ENCODE results near the gene ATP7B. TPM values are rescaled to one million over a fixed set of nuclear protein-coding genes. Genes with fewer than 3 reads are reported as not detected.

Gene ATP7B
- total and polyA plus RNA-seq, 4 donors: 0.75 to 9.8 (median 6.4) TPM

GRCh38 chr13:51961493-51962403 is 49.5 kb downstream of the ATP7B start:
- intact Hi-C loops (cut with DNase I): no loop called here
- Histone ChIP-seq H3K27ac (ENCODE audit: low read depth in 1 of 2, low read length in 2 of 2) (no peak overlapping the region), H3K36me3 (ENCODE audit: control insufficient read depth in 1 of 2, insufficient read depth in 2 of 2, low read length in 1 of 2) (no peaks in the 10 kb centered on the region), H3K4me1 (ENCODE audit: control insufficient read depth in 1 of 2, insufficient read depth in 2 of 2, low read length in 2 of 2) (no peaks in the 10 kb centered on the region), H3K27me3 (ENCODE audit: control insufficient read depth in 1 of 2, insufficient read depth in 2 of 2, low read length in 1 of 2) (no peaks in the 10 kb centered on the region), H3K4me3 (ENCODE audit: low read length in 2 of 2) (no peak overlapping the region), H3K9me3 (ENCODE audit: control insufficient read depth, low read length) (no peaks in the 10 kb centered on the region)
- DNase-seq (no peak), ATAC-seq (ENCODE audit: low FRiP score) (no peak)
- WGBS, 2 donors: 87 to 91% methylated on average over 5 of the region's 5 CpGs

DNA sequence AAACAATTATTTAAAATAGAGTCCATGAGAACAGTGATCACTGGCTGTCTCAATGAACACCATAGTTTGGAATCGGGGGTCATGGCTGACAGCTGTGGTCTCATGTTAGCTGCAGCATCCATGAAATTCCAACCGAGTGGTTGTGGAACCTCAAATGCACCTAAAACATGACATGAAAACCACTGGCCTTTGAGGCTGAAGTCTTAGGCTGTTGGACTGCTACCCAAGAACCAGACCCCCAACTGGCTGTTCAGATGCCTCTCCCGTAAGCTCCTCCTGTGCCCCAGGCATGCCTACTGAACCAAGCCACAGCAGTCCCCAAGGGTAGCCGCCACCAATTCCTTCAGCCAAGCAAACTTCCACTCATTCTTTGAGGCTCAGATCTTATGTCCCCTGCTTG is 50.5 kb downstream of the ATP7B start:
- 97 to 98% methylated on average over 4 of the region's 4 CpGs for WGBS, 2 donors
- ATAC-seq (ENCODE audit: low FRiP score) (no peak), DNase-seq (no peak)
- Histone ChIP-seq H3K9me3 (ENCODE audit: control insufficient read depth, low read length) (no peaks in the 10 kb centered on the region), H3K27ac (ENCODE audit: low read depth in 1 of 2, low read length in 2 of 2) (no peak overlapping the region), H3K4me1 (ENCODE audit: control insufficient read depth in 1 of 2, insufficient read depth in 2 of 2, low read length in 2 of 2) (no peaks in the 10 kb centered on the region), H3K36me3 (ENCODE audit: control insufficient read depth in 1 of 2, insufficient read depth in 2 of 2, low read length in 1 of 2) (peaks cover 0 to 4% of the 10 kb centered on the region in 2 donors), H3K27me3 (ENCODE audit: control insufficient read depth in 1 of 2, insufficient read depth in 2 of 2, low read length in 1 of 2) (no peaks in the 10 kb centered on the region), H3K4me3 (ENCODE audit: low read length in 2 of 2) (no peak overlapping the region)
- intact Hi-C loops (cut with DNase I): no loop called here

- no peaks in the 10 kb centered on the region for H3K27me3 ChIP-seq (ENCODE audit: control insufficient read depth in 1 of 2, insufficient read depth in 2 of 2, low read length in 1 of 2)
- ATAC-seq (ENCODE audit: low FRiP score) (no peak), DNase-seq (no peak)
- intact Hi-C loops (cut with DNase I): no loop called here
- H3K9me3 ChIP-seq (ENCODE audit: control insufficient read depth, low read length): no peaks in the 10 kb centered on the region
- 91% methylated on average over 3 of the region's 3 CpGs for whole genome bisulfite sequencing, 2 donors
- H3K36me3 ChIP-seq (ENCODE audit: control insufficient read depth in 1 of 2, insufficient read depth in 2 of 2, low read length in 1 of 2): peaks cover 0 to 4% of the 10 kb centered on the region in 2 donors
- no peak overlapping the region for H3K4me3 ChIP-seq (ENCODE audit: low read length in 2 of 2)
- H3K4me1 ChIP-seq (ENCODE audit: control insufficient read depth in 1 of 2, insufficient read depth in 2 of 2, low read length in 2 of 2): no peaks in the 10 kb centered on the region
- H3K27ac ChIP-seq (ENCODE audit: low read depth in 1 of 2, low read length in 2 of 2): no peak overlapping the region
Measured at GRCh38 chr13:51959773-51960172, 51.5 kb downstream of the ATP7B start.

- WGBS, 2 donors: 88 to 91% methylated on average over 8 of the region's 8 CpGs
Measured at GRCh38 chr13:51958217-51958547, 53.1 kb downstream of the ATP7B start.

GRCh38 chr13:51957377-51958216 is 53.7 kb downstream of the ATP7B start:
- DNase-seq: no peak
- no peaks in the 10 kb centered on the region for H3K9me3 ChIP-seq (ENCODE audit: control insufficient read depth, low read length)
- peaks cover 0 to 4% of the 10 kb centered on the region in 2 donors for H3K36me3 ChIP-seq (ENCODE audit: control insufficient read depth in 1 of 2, insufficient read depth in 2 of 2, low read length in 1 of 2)
- ATAC-seq (ENCODE audit: low FRiP score): no peak
- no peaks in the 10 kb centered on the region for H3K27me3 ChIP-seq (ENCODE audit: control insufficient read depth in 1 of 2, insufficient read depth in 2 of 2, low read length in 1 of 2)
- H3K4me1 ChIP-seq (ENCODE audit: control insufficient read depth in 1 of 2, insufficient read depth in 2 of 2, low read length in 2 of 2): no peaks in the 10 kb centered on the region
- H3K4me3 ChIP-seq (ENCODE audit: low read length in 2 of 2): no peak overlapping the region
- WGBS, 2 donors: 79 to 84% methylated on average over 9 of the region's 9 CpGs
- intact Hi-C loops (cut with DNase I): no loop called here
- no peak overlapping the region for H3K27ac ChIP-seq (ENCODE audit: low read depth in 1 of 2, low read length in 2 of 2)

More at GRCh38 chr13:51958217-51958547, 53.1 kb downstream of the ATP7B start:
- H3K4me1 ChIP-seq (ENCODE audit: control insufficient read depth in 1 of 2, insufficient read depth in 2 of 2, low read length in 2 of 2): no peaks in the 10 kb centered on the region
- ATAC-seq (ENCODE audit: low FRiP score) (no peak), DNase-seq (no peak)
- H3K27ac ChIP-seq (ENCODE audit: low read depth in 1 of 2, low read length in 2 of 2): no peak overlapping the region
- intact Hi-C loops (cut with DNase I): no loop called here
- no peaks in the 10 kb centered on the region for H3K27me3 ChIP-seq (ENCODE audit: control insufficient read depth in 1 of 2, insufficient read depth in 2 of 2, low read length in 1 of 2)
- no peaks in the 10 kb centered on the region for H3K9me3 ChIP-seq (ENCODE audit: control insufficient read depth, low read length)
- H3K36me3 ChIP-seq (ENCODE audit: control insufficient read depth in 1 of 2, insufficient read depth in 2 of 2, low read length in 1 of 2): peaks cover 0 to 4% of the 10 kb centered on the region in 2 donors
- H3K4me3 ChIP-seq (ENCODE audit: low read length in 2 of 2): no peak overlapping the region

DNA sequence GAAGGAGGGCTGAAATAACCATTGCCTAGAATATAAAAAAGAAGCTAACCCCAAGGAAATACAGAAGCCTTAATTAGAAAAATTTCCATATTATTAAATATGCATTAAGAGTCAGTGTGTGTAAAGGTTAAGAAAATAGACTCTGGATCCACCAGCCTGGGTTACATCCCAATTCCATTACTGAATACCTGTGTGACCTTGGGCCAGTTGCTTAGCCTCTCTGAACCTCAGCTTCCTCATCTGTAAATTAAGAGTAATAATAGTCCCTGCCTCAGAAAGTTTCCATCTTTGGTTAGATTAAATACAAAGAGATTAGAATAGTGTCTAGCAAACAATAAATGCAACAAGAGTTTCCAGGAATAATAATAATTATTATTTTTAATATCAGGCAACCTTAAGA is 54.5 kb downstream of the ATP7B start:
- peaks cover 0 to 4% of the 10 kb centered on the region in 2 donors for H3K36me3 ChIP-seq (ENCODE audit: control insufficient read depth in 1 of 2, insufficient read depth in 2 of 2, low read length in 1 of 2)
- no peaks in the 10 kb centered on the region for H3K27me3 ChIP-seq (ENCODE audit: control insufficient read depth in 1 of 2, insufficient read depth in 2 of 2, low read length in 1 of 2)
- ATAC-seq (ENCODE audit: low FRiP score) (no peak), DNase-seq (no peak)
- no peaks in the 10 kb centered on the region for H3K4me1 ChIP-seq (ENCODE audit: control insufficient read depth in 1 of 2, insufficient read depth in 2 of 2, low read length in 2 of 2)
- H3K27ac ChIP-seq (ENCODE audit: low read depth in 1 of 2, low read length in 2 of 2): no peak overlapping the region
- no peak overlapping the region for H3K4me3 ChIP-seq (ENCODE audit: low read length in 2 of 2)
- H3K9me3 ChIP-seq (ENCODE audit: control insufficient read depth, low read length): no peaks in the 10 kb centered on the region
- intact Hi-C loops (cut with DNase I): no loop called here

DNA sequence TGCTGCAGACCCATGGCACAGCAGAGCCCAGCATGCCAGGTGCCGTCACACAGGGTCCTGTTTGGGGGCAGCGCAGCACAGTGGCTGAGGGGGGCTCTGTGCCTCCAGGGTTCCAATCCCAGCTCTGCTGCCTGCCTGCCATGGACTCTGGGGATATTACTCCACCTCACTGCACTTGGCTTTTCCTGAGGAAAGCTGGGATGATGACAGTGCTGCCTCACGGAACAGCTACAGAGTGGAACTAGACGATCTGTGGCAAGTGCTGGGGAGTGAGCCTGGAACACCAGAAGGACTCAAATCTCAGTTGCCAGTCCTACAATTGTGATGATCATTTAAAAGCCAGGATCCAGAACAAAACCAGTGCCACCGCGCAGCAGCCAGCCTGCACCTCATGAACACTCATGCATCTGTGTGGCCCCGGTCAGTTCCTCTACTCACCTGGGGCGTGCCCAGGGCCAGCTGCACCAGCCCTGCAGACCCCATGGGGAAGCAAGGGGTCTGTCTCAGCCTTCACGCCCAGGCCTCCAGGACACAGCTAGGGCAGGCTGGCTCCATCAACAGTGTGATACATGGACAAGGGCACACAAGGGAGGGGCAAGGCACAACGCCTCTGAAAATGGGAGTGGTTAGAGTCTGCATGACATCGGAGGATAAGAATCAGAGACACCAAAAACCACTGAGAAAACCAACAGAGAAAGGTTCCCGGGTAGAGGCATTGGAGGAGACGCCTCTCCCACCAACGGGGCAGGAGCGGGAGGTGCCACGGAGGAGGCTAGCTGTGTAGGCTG is 55.2 kb downstream of the ATP7B start:
- H3K36me3 ChIP-seq (ENCODE audit: control insufficient read depth in 1 of 2, insufficient read depth in 2 of 2, low read length in 1 of 2): peaks cover 0 to 4% of the 10 kb centered on the region in 2 donors
- H3K9me3 ChIP-seq (ENCODE audit: control insufficient read depth, low read length): no peaks in the 10 kb centered on the region
- no peak for ATAC-seq (ENCODE audit: low FRiP score)
- DNase-seq: no peak
- 87 to 88% methylated on average over 16 of the region's 16 CpGs for WGBS, 2 donors
- intact Hi-C loops (cut with DNase I): no loop called here
- no peak overlapping the region for H3K27ac ChIP-seq (ENCODE audit: low read depth in 1 of 2, low read length in 2 of 2)
- H3K4me1 ChIP-seq (ENCODE audit: control insufficient read depth in 1 of 2, insufficient read depth in 2 of 2, low read length in 2 of 2): no peaks in the 10 kb centered on the region
- no peaks in the 10 kb centered on the region for H3K27me3 ChIP-seq (ENCODE audit: control insufficient read depth in 1 of 2, insufficient read depth in 2 of 2, low read length in 1 of 2)
- no peak overlapping the region for H3K4me3 ChIP-seq (ENCODE audit: low read length in 2 of 2)

GRCh38 chr13:51955281-51955771 is 55.9 kb downstream of the ATP7B start:
- 81 to 85% methylated on average over 15 of the region's 15 CpGs for WGBS, 2 donors
- no peak overlapping the region for H3K27ac ChIP-seq (ENCODE audit: low read depth in 1 of 2, low read length in 2 of 2)
- H3K36me3 ChIP-seq (ENCODE audit: control insufficient read depth in 1 of 2, insufficient read depth in 2 of 2, low read length in 1 of 2): peaks cover 0 to 4% of the 10 kb centered on the region in 2 donors
- no peaks in the 10 kb centered on the region for H3K27me3 ChIP-seq (ENCODE audit: control insufficient read depth in 1 of 2, insufficient read depth in 2 of 2, low read length in 1 of 2)
- ATAC-seq (ENCODE audit: low FRiP score) (no peak), DNase-seq (no peak)
- no peaks in the 10 kb centered on the region for H3K4me1 ChIP-seq (ENCODE audit: control insufficient read depth in 1 of 2, insufficient read depth in 2 of 2, low read length in 2 of 2)
- intact Hi-C loops (cut with DNase I): no loop called here
- no peaks in the 10 kb centered on the region for H3K9me3 ChIP-seq (ENCODE audit: control insufficient read depth, low read length)
- H3K4me3 ChIP-seq (ENCODE audit: low read length in 2 of 2): no peak overlapping the region
